ENCODE data around the gene CBX4.

CBX4 gene

DNA sequence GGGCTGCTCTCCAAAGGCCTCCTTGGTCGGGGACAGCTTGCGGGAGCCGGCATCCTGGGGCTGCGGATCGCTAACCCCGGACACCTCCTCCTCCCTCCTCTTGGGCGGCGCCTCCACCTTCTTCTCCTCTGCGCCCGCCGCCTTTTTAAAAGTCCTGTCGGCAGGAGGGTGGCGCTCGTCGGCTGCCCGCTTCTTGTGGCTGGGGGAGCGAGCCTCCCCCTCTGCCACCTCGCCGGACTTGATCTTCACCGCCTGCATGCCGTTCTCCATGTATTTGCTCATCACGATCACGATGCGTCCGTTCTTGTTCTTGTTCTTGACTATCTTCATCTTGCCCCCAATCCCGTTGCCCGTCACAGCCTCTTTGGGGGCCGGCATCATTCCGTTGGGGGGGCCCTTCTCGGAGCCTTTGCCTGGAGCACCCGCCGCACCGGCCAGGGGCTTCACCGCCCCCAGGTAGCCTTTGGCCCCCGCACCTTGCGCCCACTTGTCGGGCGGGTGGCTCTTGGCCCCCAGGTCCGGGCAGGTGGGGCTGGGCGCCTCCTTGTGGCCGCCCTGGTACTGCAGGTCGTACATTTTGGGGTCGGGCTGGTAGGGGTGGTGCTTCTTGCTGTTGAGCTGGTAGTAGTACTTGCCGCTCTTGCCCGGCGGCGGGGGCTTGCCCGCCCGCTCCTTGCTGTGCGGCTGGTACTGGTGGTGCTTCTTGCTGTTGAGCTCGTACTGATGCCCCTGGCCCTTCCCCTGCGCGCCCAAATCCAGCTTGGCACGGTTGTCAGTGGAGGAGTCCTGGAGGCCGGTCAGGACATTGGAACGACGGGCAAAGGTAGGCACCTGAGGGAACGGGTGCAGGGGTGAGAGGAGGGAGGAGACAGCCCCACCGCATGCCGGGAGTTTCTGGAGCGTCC is 4.4 kb downstream of the CBX4 start (continued):
- TF ChIP-seq ZNF426 (tag by site-specific recombination; IDR thresholded peaks at IDR 0.05) (no peak), BCL11A (tag by site-specific recombination; IDR thresholded peaks at IDR 0.05; ENCODE audit: low read depth) (no peak), ZNF341 (tag by site-specific recombination; IDR thresholded peaks at IDR 0.05; ENCODE audit: low read depth) (0 out of 2 replicates have a peak, but pooled peaks have one; percentile 33), ZNF394 (tag by site-specific recombination; IDR thresholded peaks at IDR 0.05; ENCODE audit: borderline replicate concordance) (no peak), SCRT2 (tag by site-specific recombination; IDR thresholded peaks at IDR 0.05) (peak; percentile 71), SP3 (tag by site-specific recombination; IDR thresholded peaks at IDR 0.05) (no peak), ZNF610 (tag by site-specific recombination; IDR thresholded peaks at IDR 0.05; ENCODE audit: borderline replicate concordance) (no peak), KLF9 (tag by site-specific recombination; IDR thresholded peaks at IDR 0.05; ENCODE audit: low read depth) (0 out of 2 replicates have a peak, but pooled peaks have one; percentile 11), ZNF530 (tag by site-specific recombination; IDR thresholded peaks at IDR 0.05; ENCODE audit: low read depth) (peak; percentile 59; the same call in 1 of the 2 replicates), ZBTB8A (tag by site-specific recombination; IDR thresholded peaks at IDR 0.05) (peak; percentile 55)
- TF ChIP-seq, protein P1, sequence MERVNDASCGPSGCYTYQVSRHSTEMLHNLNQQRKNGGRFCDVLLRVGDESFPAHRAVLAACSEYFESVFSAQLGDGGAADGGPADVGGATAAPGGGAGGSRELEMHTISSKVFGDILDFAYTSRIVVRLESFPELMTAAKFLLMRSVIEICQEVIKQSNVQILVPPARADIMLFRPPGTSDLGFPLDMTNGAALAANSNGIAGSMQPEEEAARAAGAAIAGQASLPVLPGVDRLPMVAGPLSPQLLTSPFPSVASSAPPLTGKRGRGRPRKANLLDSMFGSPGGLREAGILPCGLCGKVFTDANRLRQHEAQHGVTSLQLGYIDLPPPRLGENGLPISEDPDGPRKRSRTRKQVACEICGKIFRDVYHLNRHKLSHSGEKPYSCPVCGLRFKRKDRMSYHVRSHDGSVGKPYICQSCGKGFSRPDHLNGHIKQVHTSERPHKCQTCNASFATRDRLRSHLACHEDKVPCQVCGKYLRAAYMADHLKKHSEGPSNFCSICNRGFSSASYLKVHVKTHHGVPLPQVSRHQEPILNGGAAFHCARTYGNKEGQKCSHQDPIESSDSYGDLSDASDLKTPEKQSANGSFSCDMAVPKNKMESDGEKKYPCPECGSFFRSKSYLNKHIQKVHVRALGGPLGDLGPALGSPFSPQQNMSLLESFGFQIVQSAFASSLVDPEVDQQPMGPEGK (tag by site-specific recombination; IDR thresholded peaks at IDR 0.05), result peak; percentile 85
- TF ChIP-seq, protein P2, sequence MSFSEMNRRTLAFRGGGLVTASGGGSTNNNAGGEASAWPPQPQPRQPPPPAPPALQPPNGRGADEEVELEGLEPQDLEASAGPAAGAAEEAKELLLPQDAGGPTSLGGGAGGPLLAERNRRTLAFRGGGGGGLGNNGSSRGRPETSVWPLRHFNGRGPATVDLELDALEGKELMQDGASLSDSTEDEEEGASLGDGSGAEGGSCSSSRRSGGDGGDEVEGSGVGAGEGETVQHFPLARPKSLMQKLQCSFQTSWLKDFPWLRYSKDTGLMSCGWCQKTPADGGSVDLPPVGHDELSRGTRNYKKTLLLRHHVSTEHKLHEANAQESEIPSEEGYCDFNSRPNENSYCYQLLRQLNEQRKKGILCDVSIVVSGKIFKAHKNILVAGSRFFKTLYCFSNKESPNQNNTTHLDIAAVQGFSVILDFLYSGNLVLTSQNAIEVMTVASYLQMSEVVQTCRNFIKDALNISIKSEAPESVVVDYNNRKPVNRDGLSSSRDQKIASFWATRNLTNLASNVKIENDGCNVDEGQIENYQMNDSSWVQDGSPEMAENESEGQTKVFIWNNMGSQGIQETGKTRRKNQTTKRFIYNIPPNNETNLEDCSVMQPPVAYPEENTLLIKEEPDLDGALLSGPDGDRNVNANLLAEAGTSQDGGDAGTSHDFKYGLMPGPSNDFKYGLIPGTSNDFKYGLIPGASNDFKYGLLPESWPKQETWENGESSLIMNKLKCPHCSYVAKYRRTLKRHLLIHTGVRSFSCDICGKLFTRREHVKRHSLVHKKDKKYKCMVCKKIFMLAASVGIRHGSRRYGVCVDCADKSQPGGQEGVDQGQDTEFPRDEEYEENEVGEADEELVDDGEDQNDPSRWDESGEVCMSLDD (tag by site-specific recombination; IDR thresholded peaks at IDR 0.05), result peak; percentile 58
- TF ChIP-seq, protein P3, sequence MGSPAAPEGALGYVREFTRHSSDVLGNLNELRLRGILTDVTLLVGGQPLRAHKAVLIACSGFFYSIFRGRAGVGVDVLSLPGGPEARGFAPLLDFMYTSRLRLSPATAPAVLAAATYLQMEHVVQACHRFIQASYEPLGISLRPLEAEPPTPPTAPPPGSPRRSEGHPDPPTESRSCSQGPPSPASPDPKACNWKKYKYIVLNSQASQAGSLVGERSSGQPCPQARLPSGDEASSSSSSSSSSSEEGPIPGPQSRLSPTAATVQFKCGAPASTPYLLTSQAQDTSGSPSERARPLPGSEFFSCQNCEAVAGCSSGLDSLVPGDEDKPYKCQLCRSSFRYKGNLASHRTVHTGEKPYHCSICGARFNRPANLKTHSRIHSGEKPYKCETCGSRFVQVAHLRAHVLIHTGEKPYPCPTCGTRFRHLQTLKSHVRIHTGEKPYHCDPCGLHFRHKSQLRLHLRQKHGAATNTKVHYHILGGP (tag by site-specific recombination; IDR thresholded peaks at IDR 0.05), result no peak

DNA sequence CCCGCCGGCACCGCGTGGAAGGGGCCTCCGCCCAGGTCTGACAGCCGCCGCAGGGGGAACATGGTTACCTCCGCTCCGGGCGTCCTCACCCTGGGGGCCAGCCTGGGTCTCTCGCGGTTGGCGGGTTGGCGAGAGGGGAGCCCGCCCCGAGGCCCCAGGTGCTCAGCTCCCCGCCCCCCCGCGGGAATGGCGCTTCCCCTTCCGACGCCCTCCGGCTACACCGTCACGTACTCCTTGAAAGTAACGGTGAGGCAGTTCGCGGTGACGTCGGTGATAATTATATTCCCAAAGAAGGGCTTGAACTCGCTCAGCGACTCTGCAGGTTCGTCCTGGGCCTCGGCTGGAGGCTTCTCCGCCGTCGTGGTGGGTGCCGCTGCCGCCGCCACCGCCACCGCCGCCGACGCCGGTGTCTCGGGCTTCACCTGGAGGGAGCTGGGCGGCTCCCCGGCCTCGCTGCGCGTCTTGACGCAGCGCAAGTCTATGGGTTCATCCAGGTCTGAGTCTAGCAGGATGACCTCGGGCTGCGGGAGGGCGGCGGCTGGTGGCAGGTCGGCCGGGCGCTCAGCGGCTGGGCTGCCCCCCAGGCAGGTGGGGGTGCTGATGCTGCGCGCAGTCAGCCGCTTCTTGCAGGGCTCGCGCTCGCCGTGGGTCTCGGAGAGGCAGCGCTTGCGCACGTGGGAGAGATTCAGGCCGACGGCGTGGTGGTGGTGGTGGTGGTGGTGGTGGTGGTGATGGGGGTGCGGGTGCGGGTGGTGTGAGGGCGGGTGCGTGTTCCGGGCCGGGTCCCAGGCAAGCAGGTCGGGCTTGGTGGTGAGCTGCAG is 5.3 kb downstream of the CBX4 start:
- TF ChIP-seq ZNF341 (tag by site-specific recombination; IDR thresholded peaks at IDR 0.05; ENCODE audit: low read depth), result no peak
- TF ChIP-seq, protein P4, sequence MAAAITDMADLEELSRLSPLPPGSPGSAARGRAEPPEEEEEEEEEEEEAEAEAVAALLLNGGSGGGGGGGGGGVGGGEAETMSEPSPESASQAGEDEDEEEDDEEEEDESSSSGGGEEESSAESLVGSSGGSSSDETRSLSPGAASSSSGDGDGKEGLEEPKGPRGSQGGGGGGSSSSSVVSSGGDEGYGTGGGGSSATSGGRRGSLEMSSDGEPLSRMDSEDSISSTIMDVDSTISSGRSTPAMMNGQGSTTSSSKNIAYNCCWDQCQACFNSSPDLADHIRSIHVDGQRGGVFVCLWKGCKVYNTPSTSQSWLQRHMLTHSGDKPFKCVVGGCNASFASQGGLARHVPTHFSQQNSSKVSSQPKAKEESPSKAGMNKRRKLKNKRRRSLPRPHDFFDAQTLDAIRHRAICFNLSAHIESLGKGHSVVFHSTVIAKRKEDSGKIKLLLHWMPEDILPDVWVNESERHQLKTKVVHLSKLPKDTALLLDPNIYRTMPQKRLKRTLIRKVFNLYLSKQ (tag by site-specific recombination; IDR thresholded peaks at IDR 0.05; ENCODE audit: borderline replicate concordance), result no peak
- H3K4me1 ChIP-seq (ENCODE audit: control insufficient read depth, insufficient read depth, low read length), result peaks cover 21% of the 10 kb centered on the region
- peaks cover 0 to 41% of the 10 kb centered on the region in 2 experiments; a peak in 1 of 3 replicates for H3K36me3 ChIP-seq (ENCODE audit: control insufficient read depth in 2 of 2, insufficient read depth in 1 of 2, low read length in 2 of 2)
- POLR2A ChIA-PET, result interaction anchor here (3.5 kb wide), 1 partner anchor 23 kb away, joined by 23 read pairs; no protein-coding TSS in a partner anchor
- CTCF ChIA-PET, result interaction anchor here (0.6 to 2.0 kb wide), 13 partner anchors 8 to 90 kb away, joined by 3 to 15 read pairs (median 3); partner anchors contain the start of gene CBX8
- no peak overlapping the region for H3K4me3 ChIP-seq (ENCODE audit: low read depth, low read length)
- H3K27ac ChIP-seq (ENCODE audit: extremely low read depth, low read depth, low read length), result no peak overlapping the region
- no peaks in the 10 kb centered on the region for H3K9me3 ChIP-seq (ENCODE audit: control insufficient read depth, insufficient read depth, low read depth, low read length)
